ENCODE results near the gene NSMF.
"Not testable (repeated sequence)": the region's sequence is repeated elsewhere in the genome, so short reads cannot be mapped to it uniquely, and the experiment has no call there.

Gene NSMF

DNA sequence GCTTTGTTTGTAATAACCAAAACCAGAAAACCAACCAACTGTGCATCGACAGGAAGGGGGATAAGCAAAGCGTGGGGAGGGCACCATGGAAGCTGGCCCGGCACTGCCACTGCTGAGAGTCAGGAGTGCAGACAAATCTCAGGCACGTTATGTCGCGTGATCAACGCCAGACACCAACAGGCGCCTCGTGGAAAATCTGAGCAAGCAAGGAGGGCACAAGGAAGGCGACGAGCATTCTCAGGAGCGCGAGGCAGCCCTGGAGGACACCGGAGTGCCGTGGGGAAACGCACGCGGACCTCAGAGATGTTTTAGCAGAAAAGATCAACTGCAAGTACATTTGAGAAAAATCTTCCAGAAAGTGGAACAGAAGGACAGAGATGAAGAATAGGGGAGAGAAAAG is 15.1 kb upstream of the NSMF start:
- no peak for DNase-seq

DNA sequence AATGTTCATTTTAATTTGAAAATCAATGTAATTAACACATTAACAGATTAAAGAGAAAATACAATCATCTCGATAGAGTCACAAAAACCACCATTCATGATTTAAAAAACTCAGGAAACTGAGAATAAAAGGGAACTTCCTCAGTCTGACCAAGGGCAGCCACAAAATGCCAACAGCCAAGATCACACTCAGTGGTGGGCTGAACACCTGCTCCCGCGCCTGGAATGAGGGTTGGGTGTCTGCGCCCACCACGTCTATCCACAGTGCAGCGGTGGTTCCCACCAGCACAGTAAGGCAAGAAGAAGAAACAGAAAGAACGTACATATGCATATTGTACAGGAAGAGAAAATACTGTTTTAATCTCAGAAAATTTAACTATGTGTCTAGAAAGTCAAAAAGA is 11.7 kb upstream of the NSMF start:
- DNase-seq, result no peak

DNA sequence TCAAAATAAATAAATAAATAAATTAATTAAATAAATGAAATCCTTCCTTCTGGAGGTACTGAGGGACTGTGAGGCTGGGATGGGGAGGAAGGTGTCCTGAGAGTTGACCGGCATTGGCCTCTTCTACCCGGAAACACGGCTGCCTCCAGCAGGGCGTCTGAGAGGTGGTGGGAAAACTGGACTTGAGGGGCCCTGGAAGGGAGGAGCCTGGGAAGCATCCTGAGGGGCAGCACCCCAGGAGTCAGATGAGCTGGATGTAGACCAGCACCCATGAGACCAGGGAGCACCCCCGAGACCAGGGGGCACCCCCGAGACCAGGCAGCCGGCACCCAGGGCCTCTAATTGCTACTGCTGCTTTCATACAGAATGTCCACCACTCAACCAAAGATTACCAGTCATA is 8.8 kb upstream of the NSMF start:
- DNase-seq, result no peak

DNA sequence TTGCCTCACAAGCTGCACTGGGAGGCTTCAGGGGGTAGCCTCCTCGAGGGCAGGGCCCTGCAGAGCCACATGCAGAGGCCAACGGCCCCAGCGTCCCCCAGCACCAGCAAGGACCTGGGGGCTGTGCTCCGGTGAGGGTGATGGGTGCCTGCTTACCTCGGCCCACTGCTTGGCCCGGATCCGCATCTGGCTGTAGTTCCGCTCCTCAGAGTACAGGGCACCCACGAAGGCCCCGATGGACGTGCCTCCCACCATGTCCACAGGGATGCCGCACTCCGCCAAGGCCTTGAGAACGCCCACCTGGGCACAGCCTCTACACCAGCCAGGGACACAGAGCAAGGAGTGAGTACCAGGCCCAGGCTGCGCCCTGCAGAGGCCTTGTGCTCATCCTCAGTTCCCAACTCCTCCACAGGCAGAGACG is 8.0 kb upstream of the NSMF start:
- no peak for DNase-seq

DNA sequence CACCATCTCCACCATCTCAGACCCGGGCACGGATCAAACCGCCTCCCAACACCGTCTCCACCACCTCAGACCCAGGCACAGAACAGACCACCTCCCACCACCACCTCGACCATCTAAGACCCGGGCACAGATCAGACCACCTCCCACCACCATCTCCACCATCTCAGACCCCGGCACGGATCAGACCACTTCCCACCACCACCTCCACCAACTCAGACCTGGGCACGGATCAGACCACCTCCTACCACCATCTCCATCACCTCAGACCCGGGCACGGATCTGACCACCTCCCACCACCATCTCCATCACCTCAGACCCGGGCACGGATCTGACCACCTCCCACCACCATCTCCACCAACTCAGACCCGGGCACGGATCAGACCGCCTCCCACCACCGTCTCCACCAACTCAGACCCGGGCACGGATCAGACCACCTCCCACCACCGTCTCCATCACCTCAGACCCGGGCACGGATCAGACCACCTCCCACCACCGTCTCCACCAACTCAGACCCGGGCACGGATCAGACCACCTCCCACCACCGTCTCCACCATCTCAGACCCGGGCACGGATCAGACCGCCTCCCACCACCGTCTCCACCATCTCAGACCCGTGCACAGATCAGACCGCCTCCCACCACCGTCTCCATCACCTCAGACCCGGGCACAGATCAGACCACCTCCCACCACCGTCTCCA is 7.4 kb upstream of the NSMF start:
- DNase-seq, result not testable (repeated sequence)

DNA sequence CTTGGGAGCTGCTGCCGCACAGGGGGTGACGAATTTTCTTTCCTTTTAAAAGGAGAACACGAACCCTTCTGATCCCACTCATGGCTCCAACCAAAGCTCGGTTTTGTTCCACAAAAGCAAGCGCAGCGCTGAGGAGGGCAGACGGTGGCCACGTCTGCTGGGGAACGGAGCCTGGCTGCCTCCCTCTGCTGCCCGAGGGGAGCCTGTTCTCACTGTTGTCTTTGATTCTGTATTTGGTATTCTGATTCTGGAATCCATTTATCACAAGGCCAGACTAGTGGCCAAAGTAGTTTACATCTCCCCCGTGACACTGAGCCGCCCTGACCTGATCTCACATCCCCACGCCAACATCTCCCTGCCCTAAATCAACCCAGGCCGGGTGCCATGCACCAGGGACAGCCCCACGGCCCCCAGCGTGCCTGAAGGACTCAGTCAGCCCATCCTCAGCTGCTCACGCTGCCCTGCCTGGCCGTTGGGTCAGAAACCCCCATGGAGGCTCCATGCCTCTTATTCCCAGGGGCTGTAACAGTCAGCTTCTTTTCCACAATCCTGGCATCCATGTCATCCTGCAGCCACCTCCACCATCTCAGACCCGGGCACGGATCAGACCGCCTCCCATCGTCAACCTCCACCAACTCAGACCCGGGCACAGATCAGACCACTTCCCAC is 6.7 kb upstream of the NSMF start:
- no peak for DNase-seq

DNA sequence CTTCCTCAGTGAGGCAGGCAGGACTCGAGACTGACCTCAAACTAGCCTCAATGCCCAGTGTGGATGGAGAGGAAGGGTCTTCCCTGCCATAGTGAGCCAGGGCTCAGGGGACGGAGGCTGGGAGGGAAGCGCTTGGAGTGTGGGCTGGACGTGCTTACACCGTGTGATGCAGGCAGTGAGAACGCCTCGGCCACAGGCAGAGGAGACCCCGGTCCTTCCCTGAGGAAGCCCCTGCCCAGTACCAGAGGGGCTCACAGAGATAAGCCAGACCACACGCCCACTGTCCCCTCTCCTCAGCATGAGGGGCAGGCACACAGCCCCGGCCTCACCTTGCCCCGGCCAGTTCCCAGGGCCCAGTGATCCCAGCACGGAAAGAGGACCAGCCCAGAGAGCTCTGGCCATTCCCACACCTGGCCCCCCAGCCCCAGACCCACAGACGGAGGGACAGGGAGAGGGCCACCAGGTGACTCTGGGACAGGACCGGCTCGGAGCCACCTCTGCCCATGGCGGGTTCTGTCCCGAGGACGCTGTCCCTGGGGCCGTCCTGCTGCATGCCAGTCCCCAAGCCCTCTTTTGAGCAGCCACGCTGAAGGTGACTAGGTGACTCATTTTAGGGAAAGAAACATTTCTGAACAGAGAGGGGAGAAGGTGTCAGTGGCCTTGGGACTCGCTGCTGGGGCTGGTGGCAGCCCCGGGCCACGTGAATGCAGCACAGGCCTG is 6.0 kb upstream of the NSMF start:
- no peak for DNase-seq

DNA sequence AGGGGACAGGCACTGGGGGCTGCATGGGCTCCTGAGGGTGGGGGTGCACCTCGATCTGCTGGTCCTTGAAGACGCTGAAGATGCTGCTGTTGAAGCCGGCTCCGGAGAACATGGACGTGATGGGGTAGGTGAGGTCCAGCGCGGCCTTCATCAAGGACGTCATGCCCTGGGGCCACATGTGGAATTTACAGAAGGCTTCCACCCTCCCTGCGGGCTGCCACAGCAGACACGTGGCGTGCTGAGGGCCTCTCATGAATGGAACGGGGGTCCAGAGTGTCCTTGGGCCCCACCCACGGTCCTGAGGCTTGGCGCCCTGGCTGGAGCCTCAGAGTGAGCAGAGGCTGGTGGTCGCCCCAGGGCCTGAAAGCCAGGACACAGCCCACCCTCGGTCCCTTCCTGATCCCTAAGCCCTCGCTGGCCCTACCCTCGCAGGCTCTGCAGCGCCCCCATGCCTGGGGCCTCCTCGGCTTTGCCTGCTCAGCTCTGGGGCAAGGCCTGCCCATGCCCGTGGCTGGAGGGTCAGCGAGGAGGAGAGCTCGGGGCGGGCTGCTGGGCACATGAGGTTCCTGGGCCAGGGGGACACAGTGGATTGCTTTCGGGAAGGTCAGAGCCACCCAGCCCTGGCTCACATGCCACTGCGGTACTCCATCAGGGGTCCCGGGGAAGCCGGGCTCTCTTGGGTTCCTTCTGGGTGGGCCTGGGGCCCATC is 5.3 kb upstream of the NSMF start:
- DNase-seq, result no peak

DNA sequence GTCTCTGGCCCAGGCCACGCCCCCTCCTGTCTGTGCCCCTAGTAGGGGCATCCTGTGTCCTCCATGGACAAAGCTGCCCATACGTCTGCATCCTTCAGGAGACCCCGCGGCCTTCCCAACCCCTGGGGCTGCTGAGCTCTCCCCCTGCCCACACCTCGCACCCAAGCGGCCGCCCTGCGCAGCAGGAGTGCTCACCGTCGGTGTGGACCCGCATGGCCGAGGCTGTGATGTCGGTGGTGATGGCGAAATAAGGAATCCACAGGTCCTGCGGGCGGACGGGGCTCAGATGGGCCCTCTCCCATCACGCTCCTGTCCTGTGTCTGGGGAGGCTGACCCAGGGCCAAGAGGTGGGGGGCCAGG is 4.8 kb upstream of the NSMF start:
- no peak for DNase-seq

DNA sequence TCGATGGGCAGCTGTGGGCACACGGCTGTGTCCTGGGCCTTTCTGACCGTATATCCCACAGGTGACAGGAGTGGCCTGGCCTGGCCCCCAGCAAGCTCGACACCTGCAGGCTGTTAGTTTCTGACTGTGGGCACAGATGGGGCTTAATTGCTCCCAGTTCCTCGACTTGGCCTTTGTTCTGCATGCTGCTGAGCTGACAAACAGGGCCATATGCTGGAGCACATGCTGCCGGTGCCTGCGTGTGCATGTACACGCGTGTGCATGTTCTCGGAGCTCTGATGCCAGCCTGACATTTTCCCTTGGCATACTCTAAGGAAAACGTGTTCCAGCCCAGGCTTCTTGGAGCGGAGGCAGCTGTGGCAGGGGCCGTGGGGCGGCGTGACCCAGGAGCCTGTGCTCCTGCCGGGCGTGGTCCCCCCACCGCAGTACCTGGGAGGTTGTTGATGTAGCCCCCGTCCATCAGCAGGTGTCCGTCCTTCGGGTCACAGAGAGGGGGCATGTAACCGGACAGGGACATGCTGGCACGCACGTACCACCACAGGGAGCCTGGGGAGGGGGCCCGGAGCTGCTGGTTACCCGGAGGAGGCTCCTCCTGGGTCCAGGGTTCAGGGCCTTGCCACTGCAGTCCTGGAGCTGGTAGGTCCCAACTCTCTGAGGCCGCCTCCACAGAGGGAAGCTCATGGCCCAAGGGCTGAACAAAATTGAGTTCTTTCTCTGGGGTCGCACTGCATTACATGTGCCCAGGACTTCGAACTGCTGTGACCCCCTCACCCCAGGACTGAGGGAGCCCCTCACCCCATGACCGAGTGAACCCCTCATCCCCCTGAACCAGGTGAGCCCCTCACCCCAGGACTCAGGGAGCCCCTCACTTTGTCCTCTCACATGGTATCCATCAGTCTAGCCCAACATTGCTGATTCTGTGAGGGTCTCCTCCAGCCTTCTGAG is 4.1 kb upstream of the NSMF start:
- peak; percentile 88 for DNase-seq

DNA sequence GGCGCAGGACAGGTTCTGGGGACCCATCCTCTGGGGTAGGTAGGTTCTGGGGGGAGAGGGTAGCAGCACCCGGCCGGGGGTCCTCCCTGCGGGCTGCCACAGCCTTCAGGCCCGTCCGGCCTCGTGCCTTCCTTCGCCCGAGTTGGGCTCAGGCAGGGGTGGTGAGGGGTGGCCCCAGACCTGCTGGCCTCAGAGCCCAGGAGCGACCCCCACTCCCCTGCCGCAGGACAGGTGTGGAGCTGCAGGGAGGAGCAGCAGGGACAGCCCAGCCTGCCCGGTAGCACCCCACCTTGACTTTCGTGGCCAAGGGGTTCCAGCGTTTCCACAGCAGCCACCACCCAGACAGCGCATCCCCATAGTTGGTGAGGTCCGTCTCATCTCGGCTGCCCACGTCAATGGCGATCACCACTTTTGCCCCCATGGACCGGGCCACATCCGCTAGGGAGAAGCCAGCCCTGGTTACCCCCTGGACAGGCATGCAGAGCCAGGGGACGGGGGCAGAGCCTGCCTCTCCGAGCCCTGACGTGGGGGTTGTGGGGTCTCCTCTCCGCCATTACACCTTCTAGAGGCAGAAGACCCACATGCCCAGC is 3.4 kb upstream of the NSMF start:
- no peak for DNase-seq

DNA sequence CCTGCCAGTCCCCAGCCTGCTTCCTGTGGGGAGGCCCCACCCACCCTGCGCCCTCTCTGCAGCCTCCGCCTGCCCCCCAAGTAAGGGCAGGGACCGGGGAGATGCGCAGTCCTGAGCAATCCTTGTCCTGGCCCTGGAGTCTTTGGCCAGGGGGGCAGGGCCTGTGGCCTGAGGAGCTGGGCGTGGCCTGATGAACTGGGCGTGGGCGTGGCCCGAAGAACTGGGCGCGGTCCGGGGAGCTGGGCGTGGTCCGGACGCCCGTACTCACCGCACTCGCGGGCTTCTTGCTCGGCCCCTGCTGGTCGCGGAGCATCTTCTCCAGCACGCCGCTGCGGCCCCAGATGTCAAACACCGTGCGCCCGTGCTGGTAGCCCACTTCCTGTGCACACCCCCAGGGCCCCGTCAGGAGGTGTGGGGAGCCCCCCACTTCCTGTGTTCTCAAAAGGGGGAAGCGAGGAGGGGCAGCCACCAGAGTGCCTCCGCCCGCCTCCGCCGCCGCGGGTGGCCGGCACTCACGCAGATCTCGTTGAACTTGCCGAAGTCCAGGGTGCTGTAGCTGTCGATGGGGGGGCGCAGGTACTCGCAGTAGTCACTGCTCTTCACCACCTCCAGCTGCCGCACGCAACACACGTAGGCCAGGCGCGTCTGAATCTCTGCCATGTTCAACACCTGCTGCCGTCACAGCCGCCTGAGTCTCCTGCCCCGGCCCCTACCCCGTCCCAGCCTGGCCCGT is 2.7 kb upstream of the NSMF start:
- DNase-seq, result no peak

DNA sequence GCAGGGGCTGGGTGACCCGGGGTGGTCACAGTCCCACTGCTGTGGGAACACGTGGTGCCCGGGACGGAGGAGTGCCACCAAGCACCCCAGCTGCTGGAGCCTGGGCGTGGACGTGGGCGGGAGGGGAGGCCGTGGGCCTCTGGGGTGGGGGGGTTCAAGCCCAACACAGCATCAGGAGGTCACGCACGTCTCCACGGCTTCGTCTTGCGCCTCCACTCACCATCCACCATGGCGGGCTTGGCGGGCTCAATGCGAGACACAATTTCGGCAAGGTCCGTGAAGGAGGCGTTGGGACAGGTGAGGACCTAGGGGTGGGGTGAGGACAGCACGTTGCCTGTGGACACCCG is 2.2 kb upstream of the NSMF start:
- no peak for DNase-seq

DNA sequence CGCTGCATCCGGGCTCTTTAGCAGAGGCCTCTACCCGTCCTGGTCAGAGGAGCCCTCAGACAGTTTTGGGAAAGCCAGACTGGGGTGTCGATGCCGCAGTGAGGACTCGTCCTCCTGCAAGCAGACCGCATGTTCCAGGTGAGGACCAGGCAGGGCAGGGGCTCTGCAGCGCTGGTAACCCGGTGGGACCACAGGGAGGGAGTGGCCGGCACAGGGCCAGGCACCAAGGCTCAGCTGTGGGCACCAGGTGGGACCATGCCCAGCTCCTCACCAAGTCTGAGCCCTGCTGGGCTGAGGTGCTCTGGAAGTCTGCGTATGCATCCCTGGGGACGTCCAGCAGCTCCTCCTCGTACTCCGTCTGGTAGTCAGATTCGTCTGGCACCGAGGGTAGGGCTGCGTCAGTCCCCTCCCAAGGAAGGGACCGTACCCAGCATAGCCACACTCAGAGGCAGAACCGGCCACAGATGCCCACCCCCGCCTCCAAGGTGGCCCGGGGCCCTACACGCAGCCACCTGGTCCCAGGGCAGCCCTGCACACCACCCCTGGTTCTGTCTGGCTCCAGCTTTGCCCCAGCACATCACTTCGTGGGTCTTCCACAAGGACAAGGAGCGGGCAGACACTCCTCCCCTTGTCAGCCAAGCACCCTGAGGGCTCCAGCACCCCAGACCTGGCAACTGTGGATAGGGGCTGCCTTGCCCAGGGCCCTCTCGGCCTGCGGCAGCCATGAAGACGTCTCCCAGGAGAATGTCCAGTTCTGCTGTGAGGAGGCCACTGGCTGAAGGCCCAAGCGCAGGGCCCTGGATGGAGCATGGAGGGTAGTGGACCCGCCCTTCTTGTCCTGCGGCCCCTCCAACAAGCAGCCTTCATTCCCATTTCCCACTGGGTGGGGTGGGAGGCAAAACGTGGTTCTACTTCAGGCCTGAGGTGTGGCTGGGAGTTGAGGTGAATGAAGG is 1.5 kb upstream of the NSMF start:
- no peak for DNase-seq

DNA sequence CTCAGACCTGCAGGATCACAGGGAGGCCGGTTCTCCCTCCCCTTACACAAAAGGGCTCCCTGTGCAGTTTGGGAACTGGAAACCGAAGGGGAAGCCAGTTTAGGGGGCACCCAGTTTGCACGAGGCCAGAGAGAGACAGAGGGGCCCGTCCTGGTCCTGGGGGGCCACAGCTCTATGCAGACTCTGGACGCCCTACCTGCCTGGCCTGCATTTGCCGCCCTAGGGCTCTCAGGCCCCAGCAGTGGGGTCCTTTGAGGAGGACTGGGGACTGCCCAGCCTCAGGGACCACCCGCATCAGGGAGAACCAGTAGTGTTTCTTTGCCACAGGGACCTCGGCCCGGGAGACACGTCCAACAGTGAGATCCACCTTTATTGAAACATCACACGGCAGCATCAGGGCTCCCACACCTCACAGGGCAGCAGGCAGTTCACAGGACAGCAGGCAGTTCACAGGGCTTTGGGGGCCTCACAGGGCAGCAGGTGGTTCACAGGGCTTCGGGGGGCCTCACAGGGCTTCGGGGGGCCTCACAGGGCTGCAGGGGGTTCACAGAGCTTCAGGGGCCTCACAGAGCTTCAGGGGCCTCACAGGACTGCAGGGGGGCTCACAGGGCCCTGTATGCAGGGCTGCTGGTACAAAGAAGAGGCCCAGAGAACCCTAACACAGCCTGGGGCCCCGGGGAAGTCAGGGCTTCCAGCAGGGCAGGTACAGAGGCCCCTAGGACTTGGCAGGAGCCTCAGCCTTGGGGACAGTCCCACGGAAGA is 648 bp upstream of the NSMF start:
- DNase-seq, result peak; percentile 42

DNA sequence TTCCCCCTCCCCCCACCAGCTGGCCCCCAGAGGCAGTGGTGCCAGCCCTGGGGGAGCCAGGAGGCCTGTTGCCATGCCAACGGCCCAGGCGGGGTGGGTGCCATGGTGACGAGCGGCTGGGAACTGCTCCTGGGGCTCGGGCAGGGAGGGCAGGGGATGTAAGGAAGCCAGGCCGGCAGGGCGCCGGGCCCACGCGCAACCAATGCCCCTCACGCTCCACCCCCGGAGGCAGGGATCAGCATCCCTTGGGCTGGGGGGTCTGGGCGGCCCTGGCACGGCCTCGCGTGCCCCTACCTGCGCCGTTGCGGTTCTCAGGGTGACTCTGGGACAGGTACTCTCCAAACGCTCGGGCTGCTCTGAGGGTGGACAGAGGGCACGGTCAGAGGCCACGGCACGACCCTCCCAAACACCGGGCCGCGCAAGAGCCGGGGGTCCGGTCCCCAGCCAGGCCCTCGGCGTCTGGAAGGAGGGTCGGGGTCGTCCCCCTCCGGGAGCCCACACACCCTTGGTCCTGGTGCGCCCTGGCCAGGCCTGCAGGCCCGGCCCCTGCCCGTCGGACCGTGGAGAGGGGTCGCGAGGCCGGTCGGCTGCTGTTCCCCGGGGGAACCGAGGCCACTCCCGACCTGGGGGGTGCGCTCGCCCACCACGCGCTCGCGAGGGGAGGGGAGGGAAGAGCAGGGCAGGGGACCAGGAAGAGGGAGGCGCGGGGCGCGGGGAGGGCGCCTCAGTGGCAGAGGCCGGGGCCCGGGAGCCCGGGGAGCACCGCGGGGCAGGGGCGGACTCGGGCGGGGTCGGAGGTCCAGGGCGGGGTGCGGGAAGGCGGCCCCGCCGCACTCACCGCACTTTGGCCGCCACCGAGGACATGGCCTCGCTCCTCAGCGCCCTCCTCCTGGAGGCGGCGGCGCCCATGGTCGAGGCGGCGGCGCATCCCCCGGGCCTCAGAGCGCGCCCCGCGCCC is 661 bp downstream of the NSMF start:
- peak; percentile 82 for DNase-seq

DNA sequence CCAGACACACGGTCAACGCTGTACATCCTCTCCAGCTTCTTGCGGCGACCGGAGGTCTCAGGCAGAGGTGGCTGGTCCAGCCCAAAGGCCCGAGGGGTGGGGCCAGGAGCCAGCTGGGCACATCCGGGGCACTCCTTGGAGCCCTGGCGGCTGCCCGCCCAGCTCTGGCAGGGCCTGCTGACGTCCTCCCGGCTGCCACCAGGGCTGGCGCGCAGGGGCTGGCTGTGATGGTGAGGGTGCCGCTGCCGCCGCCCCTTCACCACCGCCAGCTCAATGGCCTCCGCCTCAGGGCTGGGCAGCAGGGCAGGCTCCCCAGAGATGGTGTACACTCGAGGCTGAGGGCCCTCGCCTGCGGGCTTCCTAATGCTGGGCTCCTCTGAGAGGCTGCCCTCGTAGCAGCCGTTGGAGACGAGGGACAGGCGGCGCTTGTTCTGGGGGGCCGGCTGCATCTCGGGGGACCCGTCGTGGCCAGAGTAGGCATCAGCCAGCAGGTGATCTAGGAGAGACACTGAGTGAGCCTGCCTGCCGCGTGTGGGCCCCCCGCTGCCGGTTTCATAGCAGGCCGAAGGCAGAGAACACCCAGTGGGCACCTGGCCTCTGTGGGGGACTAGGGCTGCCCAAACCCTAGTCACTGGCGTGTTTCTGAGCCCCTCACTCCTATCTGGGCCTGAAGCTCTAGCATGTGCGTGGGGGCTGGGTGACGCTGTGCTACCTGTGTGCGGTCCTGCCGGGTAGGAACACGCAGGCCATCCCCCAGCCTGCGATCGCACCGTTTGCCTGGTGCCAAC is 1.5 kb downstream of the NSMF start:
- DNase-seq, result no peak

All from NCI-H2171 treated with DMSO at 0.1 percent for 48 hours (cell line).